Fibroblast of lung (primary cell): ENCODE measurements around the gene SELENOO.

Experiments
- EZH2 ChIP-seq: IDR thresholded peaks from 2 replicates; pipeline ENCODE4 v1.5.1; 2012; ENCODE audit warnings: low read length, control low read depth, mild to moderate bottlenecking; ENCODE audit errors: missing control alignments
- TF ChIP-seq, protein P1 (sequence below), 2 donors: IDR thresholded peaks in 1 of 2; conservative IDR thresholded peaks in 1 of 2; 1 replicate in 1 of 2; 2 replicates in 1 of 2; pipeline ENCODE4 v1.5.1; 2011 to 2012; ENCODE audit warnings: low read length in 2 of 2, control low read depth in 1 of 2, inconsistent platforms in 1 of 2, low read depth in 1 of 2, mild to moderate bottlenecking in 1 of 2

DNA sequence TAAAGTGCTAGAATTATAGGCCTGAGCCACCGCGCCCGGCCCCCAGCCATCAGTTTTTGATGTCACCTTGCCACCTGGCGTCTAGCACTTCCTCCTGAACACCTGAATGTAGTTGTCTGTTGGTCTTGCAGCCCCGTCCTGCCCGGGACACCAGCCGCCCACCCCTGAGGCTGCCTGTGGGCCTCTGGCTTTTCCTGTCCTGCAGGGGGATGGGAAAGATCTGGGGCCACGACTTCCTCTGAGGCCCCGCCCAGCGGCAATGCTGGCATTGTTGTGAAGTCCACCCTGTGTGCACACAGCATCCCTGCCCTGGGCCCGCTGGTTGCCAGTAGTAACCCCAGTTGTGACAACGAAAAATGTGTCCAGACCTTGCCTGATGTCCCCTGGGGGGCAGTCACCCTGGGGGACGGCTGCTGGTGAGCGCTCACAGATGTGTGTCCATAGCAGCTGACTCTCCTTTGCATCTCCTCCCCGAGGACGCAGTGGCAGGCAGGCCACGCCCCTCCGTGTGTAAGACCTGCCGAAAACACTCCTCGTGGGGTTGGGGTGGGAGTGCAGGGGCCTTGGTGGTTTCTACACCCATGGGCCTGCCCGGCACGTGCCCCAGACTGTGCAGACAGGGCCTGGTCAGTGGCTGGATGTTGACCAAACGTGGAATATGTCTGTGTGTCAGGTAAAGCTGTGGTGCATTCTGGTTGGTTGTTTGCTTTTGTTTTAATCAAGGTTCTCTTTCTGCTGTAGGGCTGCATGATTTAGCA, 6.8 kb downstream of the SELENOO start:
- TF ChIP-seq, protein P1, sequence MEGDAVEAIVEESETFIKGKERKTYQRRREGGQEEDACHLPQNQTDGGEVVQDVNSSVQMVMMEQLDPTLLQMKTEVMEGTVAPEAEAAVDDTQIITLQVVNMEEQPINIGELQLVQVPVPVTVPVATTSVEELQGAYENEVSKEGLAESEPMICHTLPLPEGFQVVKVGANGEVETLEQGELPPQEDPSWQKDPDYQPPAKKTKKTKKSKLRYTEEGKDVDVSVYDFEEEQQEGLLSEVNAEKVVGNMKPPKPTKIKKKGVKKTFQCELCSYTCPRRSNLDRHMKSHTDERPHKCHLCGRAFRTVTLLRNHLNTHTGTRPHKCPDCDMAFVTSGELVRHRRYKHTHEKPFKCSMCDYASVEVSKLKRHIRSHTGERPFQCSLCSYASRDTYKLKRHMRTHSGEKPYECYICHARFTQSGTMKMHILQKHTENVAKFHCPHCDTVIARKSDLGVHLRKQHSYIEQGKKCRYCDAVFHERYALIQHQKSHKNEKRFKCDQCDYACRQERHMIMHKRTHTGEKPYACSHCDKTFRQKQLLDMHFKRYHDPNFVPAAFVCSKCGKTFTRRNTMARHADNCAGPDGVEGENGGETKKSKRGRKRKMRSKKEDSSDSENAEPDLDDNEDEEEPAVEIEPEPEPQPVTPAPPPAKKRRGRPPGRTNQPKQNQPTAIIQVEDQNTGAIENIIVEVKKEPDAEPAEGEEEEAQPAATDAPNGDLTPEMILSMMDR (conservative IDR thresholded peaks at IDR 0.05 in 1 of 2, IDR thresholded peaks at IDR 0.05 in 1 of 2; ENCODE audit: low read depth in 1 of 2, low read length in 2 of 2) = no peak
- TF ChIP-seq EZH2 = no peak
